ENCODE data around the gene DOCK7. TPM values are rescaled to one million over a fixed set of nuclear protein-coding genes. Genes with fewer than 3 reads are reported as not detected.

The DOCK7 gene
- total RNA-seq, 6 experiments from 2014 or later, result 93.3 to 115 (median 105) TPM

GRCh38 chr1:62415687-62416086, 272.5 kb downstream of the DOCK7 start:
- peaks cover 10% of the 10 kb centered on the region for H3K4me1 Mint-ChIP-seq (ENCODE audit: low read depth)
- no peaks in the 10 kb centered on the region for H3K36me3 Mint-ChIP-seq (ENCODE audit: low read depth)
- no peak for DNase-seq
- H3K27ac Mint-ChIP-seq, result no peak overlapping the region
- TF ChIP-seq CTCF (IDR thresholded peaks at IDR 0.05), result no peak
- no peaks in the 10 kb centered on the region for H3K9me3 Mint-ChIP-seq
- H3K4me3 Mint-ChIP-seq, result no peak overlapping the region
- H3K27me3 Mint-ChIP-seq (ENCODE audit: insufficient read depth), result peaks cover 8% of the 10 kb centered on the region

GRCh38 chr1:62407398-62408009, 280.7 kb downstream of the DOCK7 start:
- no peaks in the 10 kb centered on the region for H3K9me3 Mint-ChIP-seq
- peaks cover 10% of the 10 kb centered on the region for H3K27me3 Mint-ChIP-seq (ENCODE audit: insufficient read depth)
- H3K27ac Mint-ChIP-seq, result no peak overlapping the region
- H3K4me3 Mint-ChIP-seq, result no peak overlapping the region
- H3K36me3 Mint-ChIP-seq (ENCODE audit: low read depth), result no peaks in the 10 kb centered on the region
- H3K4me1 Mint-ChIP-seq (ENCODE audit: low read depth), result no peaks in the 10 kb centered on the region
- TF ChIP-seq CTCF (IDR thresholded peaks at IDR 0.05), result peak; percentile 91
- DNase-seq, result peak; percentile 47

GRCh38 chr1:62406576-62406975, 281.6 kb downstream of the DOCK7 start:
- H3K9me3 Mint-ChIP-seq, result no peaks in the 10 kb centered on the region
- DNase-seq, result no peak
- H3K4me3 Mint-ChIP-seq, result no peak overlapping the region
- TF ChIP-seq CTCF (IDR thresholded peaks at IDR 0.05), result no peak
- H3K4me1 Mint-ChIP-seq (ENCODE audit: low read depth), result no peaks in the 10 kb centered on the region
- H3K27me3 Mint-ChIP-seq (ENCODE audit: insufficient read depth), result peaks cover 8% of the 10 kb centered on the region
- H3K27ac Mint-ChIP-seq, result no peak overlapping the region
- H3K36me3 Mint-ChIP-seq (ENCODE audit: low read depth), result no peaks in the 10 kb centered on the region

- H3K9me3 Mint-ChIP-seq, result no peaks in the 10 kb centered on the region
- H3K4me1 Mint-ChIP-seq (ENCODE audit: low read depth), result no peaks in the 10 kb centered on the region
- no peak overlapping the region for H3K4me3 Mint-ChIP-seq
- H3K27me3 Mint-ChIP-seq (ENCODE audit: insufficient read depth), result peaks cover 8% of the 10 kb centered on the region
- TF ChIP-seq CTCF (IDR thresholded peaks at IDR 0.05), result no peak
- H3K27ac Mint-ChIP-seq, result no peak overlapping the region
- no peaks in the 10 kb centered on the region for H3K36me3 Mint-ChIP-seq (ENCODE audit: low read depth)
- no peak for DNase-seq
These were observed 282.9 kb downstream of the DOCK7 start for GRCh38 chr1:62405247-62405646.

Other genes starting within 250 kb of the DOCK7 start
- gene ANGPTL3, start 90.9 kb downstream of the DOCK7 start, total RNA-seq (2021; fragmentation: NEBNext Ultra II Directional; extraction: Animal tissue kit (Norgen Biotek cat#: 25700)), result not detected
- gene ATG4C, start 95.7 kb upstream of the DOCK7 start, total RNA-seq (2021; fragmentation: NEBNext Ultra II Directional; extraction: Animal tissue kit (Norgen Biotek cat#: 25700)), result 10 to 100 TPM in 5 of 6 experiments, 1 to 10 TPM in 1; 9.4 to 11.7 (median 10.6) TPM

Measured in HFFc6 (cell line).